ENCODE results near the gene ZC3HAV1. TPM values are rescaled to one million over a fixed set of nuclear protein-coding genes. Genes with fewer than 3 reads are reported as not detected.

The ZC3HAV1 gene
- total RNA-seq, 2 experiments from 2014 or later, result 47.4 to 52.4 TPM

- Histone ChIP-seq H3K4me2 (ENCODE audit: low read length) (no peak overlapping the region), H3K27ac (ENCODE audit: low read depth, low read length, poor library complexity, severe bottlenecking) (no peak overlapping the region), H2AFZ (ENCODE audit: low read length) (no peak overlapping the region), H3K79me2 (ENCODE audit: insufficient read depth, low read depth, low read length) (peaks cover 6% of the 10 kb centered on the region; the same call in 1 of the 2 replicates), H4K20me1 (ENCODE audit: insufficient read depth, low read length) (no peaks in the 10 kb centered on the region), H3K36me3 (ENCODE audit: insufficient read depth, low read length) (peaks cover 92% of the 10 kb centered on the region), H3K9me2 (ENCODE audit: insufficient read depth, low read length) (no peaks in the 10 kb centered on the region), H3K4me3 (ENCODE audit: low read depth, low read length, poor library complexity, severe bottlenecking) (no peak overlapping the region), H3K9me3 (ENCODE audit: low read length) (no peaks in the 10 kb centered on the region), H3K4me1 (ENCODE audit: insufficient read depth, low read length, poor library complexity, severe bottlenecking) (peaks cover 4% of the 10 kb centered on the region)
- POLR2A ChIA-PET, result no interaction called here
- intact Hi-C loops (cut with micrococcal nuclease; ENCODE audit: unreplicated experiment), result no loop called here
- TF ChIP-seq EZH2phosphoT487 (IDR thresholded peaks at IDR 0.05; ENCODE audit: borderline replicate concordance, low read depth, low read length), result no peak
- TF ChIP-seq, protein P1, sequence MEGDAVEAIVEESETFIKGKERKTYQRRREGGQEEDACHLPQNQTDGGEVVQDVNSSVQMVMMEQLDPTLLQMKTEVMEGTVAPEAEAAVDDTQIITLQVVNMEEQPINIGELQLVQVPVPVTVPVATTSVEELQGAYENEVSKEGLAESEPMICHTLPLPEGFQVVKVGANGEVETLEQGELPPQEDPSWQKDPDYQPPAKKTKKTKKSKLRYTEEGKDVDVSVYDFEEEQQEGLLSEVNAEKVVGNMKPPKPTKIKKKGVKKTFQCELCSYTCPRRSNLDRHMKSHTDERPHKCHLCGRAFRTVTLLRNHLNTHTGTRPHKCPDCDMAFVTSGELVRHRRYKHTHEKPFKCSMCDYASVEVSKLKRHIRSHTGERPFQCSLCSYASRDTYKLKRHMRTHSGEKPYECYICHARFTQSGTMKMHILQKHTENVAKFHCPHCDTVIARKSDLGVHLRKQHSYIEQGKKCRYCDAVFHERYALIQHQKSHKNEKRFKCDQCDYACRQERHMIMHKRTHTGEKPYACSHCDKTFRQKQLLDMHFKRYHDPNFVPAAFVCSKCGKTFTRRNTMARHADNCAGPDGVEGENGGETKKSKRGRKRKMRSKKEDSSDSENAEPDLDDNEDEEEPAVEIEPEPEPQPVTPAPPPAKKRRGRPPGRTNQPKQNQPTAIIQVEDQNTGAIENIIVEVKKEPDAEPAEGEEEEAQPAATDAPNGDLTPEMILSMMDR (conservative IDR thresholded peaks at IDR 0.05; ENCODE audit: low read length), result no peak
- CTCF ChIA-PET (ENCODE audit: unreplicated experiment), result no interaction called here
- no TSS peak for BruUV-seq (replicated peaks)
- no peak for DNase-seq (ENCODE audit: low spot score)
These were observed 36.7 kb downstream of the ZC3HAV1 start for GRCh38 chr7:139072796-139073195.

DNA sequence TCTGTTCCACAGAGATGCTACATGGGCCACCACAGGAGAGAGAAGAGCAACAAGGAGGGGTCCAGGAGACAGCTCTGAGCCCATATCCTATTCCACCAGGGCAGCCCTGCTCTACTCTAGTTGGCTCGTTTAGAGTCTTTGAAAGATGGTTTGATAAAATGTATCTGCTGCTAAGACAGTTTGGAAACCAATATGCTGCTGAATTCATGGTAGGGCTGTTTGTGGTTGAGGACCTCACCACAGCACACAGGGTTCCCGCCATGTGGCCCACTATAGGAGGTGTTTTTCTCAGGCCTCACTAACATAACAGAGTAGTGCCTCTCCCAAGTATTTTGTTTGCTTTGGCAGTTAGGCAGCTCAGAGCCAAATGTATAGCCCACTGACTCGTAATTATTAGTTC lies 37.8 kb downstream of the ZC3HAV1 start:
- Histone ChIP-seq H3K4me2 (ENCODE audit: low read length) (no peak overlapping the region), H2AFZ (ENCODE audit: low read length) (no peak overlapping the region), H3K9me2 (ENCODE audit: insufficient read depth, low read length) (no peaks in the 10 kb centered on the region), H3K79me2 (ENCODE audit: insufficient read depth, low read depth, low read length) (peaks cover 6% of the 10 kb centered on the region; the same call in 1 of the 2 replicates), H4K20me1 (ENCODE audit: insufficient read depth, low read length) (no peaks in the 10 kb centered on the region), H3K27ac (ENCODE audit: low read depth, low read length, poor library complexity, severe bottlenecking) (no peak overlapping the region), H3K9me3 (ENCODE audit: low read length) (no peaks in the 10 kb centered on the region), H3K4me1 (ENCODE audit: insufficient read depth, low read length, poor library complexity, severe bottlenecking) (peaks cover 4% of the 10 kb centered on the region), H3K4me3 (ENCODE audit: low read depth, low read length, poor library complexity, severe bottlenecking) (no peak overlapping the region), H3K36me3 (ENCODE audit: insufficient read depth, low read length) (peaks cover 92% of the 10 kb centered on the region)
- BruUV-seq (replicated peaks), result no TSS peak
- DNase-seq (ENCODE audit: low spot score), result no peak
- ChIA-PET CTCF (ENCODE audit: unreplicated experiment) (no interaction called here), POLR2A (interaction anchor here (0.5 to 1.4 kb wide), 3 partner anchors 18 to 33 kb away, joined by 3 to 4 read pairs (median 3); no protein-coding TSS in a partner anchor)
- no peak for TF ChIP-seq EZH2phosphoT487 (IDR thresholded peaks at IDR 0.05; ENCODE audit: borderline replicate concordance, low read depth, low read length)
- TF ChIP-seq, protein P1 (conservative IDR thresholded peaks at IDR 0.05; ENCODE audit: low read length), result no peak
- intact Hi-C loops (cut with micrococcal nuclease; ENCODE audit: unreplicated experiment), result no loop called here

- BruUV-seq (replicated peaks), result no TSS peak
- no peak overlapping the region for H3K4me3 ChIP-seq (ENCODE audit: low read depth, low read length, poor library complexity, severe bottlenecking)
- ChIA-PET CTCF (ENCODE audit: unreplicated experiment) (no interaction called here), POLR2A (interaction anchor here (0.5 to 1.7 kb wide), 2 partner anchors 26 to 83 kb away, joined by 4 to 7 read pairs; no protein-coding TSS in a partner anchor)
- H3K27ac ChIP-seq (ENCODE audit: low read depth, low read length, poor library complexity, severe bottlenecking), result no peak overlapping the region
- H3K4me2 ChIP-seq (ENCODE audit: low read length), result no peak overlapping the region
- intact Hi-C loops (cut with micrococcal nuclease; ENCODE audit: unreplicated experiment), result no loop called here
- no peaks in the 10 kb centered on the region for H4K20me1 ChIP-seq (ENCODE audit: insufficient read depth, low read length)
- no peaks in the 10 kb centered on the region for H3K9me2 ChIP-seq (ENCODE audit: insufficient read depth, low read length)
- no peaks in the 10 kb centered on the region for H3K4me1 ChIP-seq (ENCODE audit: insufficient read depth, low read length, poor library complexity, severe bottlenecking)
- H3K79me2 ChIP-seq (ENCODE audit: insufficient read depth, low read depth, low read length), result no peaks in the 10 kb centered on the region
- H3K36me3 ChIP-seq (ENCODE audit: insufficient read depth, low read length), result peaks cover 93% of the 10 kb centered on the region
- no peaks in the 10 kb centered on the region for H3K9me3 ChIP-seq (ENCODE audit: low read length)
- TF ChIP-seq, protein P1 (conservative IDR thresholded peaks at IDR 0.05; ENCODE audit: low read length), result no peak
- no peak for TF ChIP-seq EZH2phosphoT487 (IDR thresholded peaks at IDR 0.05; ENCODE audit: borderline replicate concordance, low read depth, low read length)
- DNase-seq (ENCODE audit: low spot score), result no peak
- no peak overlapping the region for H2AFZ ChIP-seq (ENCODE audit: low read length)
These were observed 40.7 kb downstream of the ZC3HAV1 start for GRCh38 chr7:139068544-139069399.

Data from OCI-LY7 (cell line).